Transverse colon (tissue), 4 donors: ENCODE measurements around the gene CEP170B. TPM values are rescaled to one million over a fixed set of nuclear protein-coding genes. Genes with fewer than 3 reads are reported as not detected.

ENCODE experiments used
- DNase-seq: peaks from one replicate; pipeline ENCODE4 v3.0.0-alpha.2; 2019
- H3K27ac ChIP-seq, 4 donors: fragments of 200-600 bp; sonication (generic); 2 replicates each; pipeline ENCODE4 v1.5.1; 2016 to 2018; ENCODE audit warnings: inconsistent platforms in 4 of 4
- H3K27me3 ChIP-seq: fragments of 200-600 bp; sonication (generic); 2 replicates; pipeline ENCODE4 v1.5.1; 2017; ENCODE audit warnings: inconsistent platforms
- H3K36me3 ChIP-seq, 4 donors: fragments of 200-600 bp; sonication (generic); 2 replicates each; pipeline ENCODE4 v1.5.1; 2017 to 2019; ENCODE audit warnings: inconsistent platforms in 4 of 4
- H3K4me1 ChIP-seq, 4 donors: fragments of 200-600 bp; sonication (generic); 2 replicates each; pipeline ENCODE4 v1.5.1; 2017 to 2020; ENCODE audit warnings: inconsistent platforms in 4 of 4
- H3K4me3 ChIP-seq, 4 donors: fragments of 200-600 bp; sonication (generic); 1 replicate in 1 of 4; 2 replicates in 3 of 4; pipeline versions ENCODE4 v1.5.1 to v1.6.1; 2017 to 2019; ENCODE audit warnings: inconsistent platforms in 4 of 4
- H3K9me3 ChIP-seq, 2 donors: fragments of 200-600 bp; sonication (generic); 2 replicates each; pipeline ENCODE4 v1.5.1; 2017 to 2019; ENCODE audit warnings: inconsistent platforms in 2 of 2
- EP300 ChIP-seq: sonication (generic); formaldehyde crosslinking; IDR thresholded peaks from one replicate; pipeline ENCODE4 v1.6.1; 2017; ENCODE audit warnings: antibody characterized with exemption, low read depth
- POLR2A ChIP-seq: fragments of 450-650 bp; IDR thresholded peaks from one replicate; pipeline ENCODE4 v1.6.1; 2016; ENCODE audit warnings: antibody characterized with exemption, mild to moderate bottlenecking, moderate library complexity
- POLR2AphosphoS5 ChIP-seq, 3 donors: sonication (generic); formaldehyde crosslinking; IDR thresholded peaks; one replicate each; pipeline ENCODE4 v1.6.1; 2016; ENCODE audit warnings: antibody characterized with exemption in 3 of 3
- WGBS, 2 donors: methylation state at CpG; one replicate each; pipeline ENCODE4 v1.1.5; 2018; ENCODE audit warnings: low coverage in 1 of 2; 5-methylcytosine and 5-hydroxymethylcytosine counted together
- in situ Hi-C, 4 donors: fragments of 200-750 bp; cut with MboI; loops; one replicate each; pipeline versions ENCODE4 v1.15.0 to v1.15.1; 2017; ENCODE audit warnings: low sequenced_read_pairs in 3 of 4, low pct_ligation_motif_present in 1 of 4, low pct_unique_long_range_greater_than_20kb in 1 of 4
- intact Hi-C: fragments of 100-400 bp; cut with DNase I; formaldehyde crosslinking; loops from one replicate; pipeline ENCODE4 v1.15.1; 2023; ENCODE audit warnings: low total_unique reads
- total RNA-seq, 4 donors: library from RNA; depleted of rRNA; stranded (reverse); fragments of >200 nt; gene quantifications; one replicate each; pipeline ENCODE4 v1.1.0, GENCODE V29; 2016
- TF ChIP-seq, protein P1 (sequence below), 5 experiments: fragments of 200-600 bp in 3 of 5; fragments of 450-650 bp in 2 of 5; sonication (generic) in 3 of 5; IDR thresholded peaks; 1 replicate in 2 of 5; 2 replicates in 3 of 5; pipeline ENCODE4 v1.5.1; 2016 to 2017; ENCODE audit warnings: antibody characterized with exemption in 5 of 5, inconsistent platforms in 3 of 5, mild to moderate bottlenecking in 2 of 5, moderate library complexity in 1 of 5

CEP170B gene
- total RNA-seq, 4 donors from 2014 or later, result 56.0 to 195 (median 109) TPM

DNA sequence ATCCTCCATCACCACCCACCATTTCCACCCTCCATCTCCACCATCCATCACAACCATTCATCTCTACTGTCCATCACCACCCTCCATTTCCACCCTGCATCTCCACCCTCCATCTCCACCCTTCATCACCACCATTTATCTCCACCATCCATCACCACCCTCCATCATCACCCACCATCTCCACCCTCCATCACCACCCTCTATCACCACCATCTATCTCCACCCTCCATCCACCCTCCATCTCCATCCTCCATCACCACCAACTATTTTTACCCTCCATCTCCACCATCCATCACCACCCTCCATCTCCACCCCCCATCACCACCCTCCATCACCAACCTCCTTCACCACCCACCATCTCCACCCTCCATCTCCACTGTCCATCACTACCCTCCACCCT, 4.7 kb upstream of the CEP170B start:
- Histone ChIP-seq H3K27me3 (no peaks in the 10 kb centered on the region), H3K4me3 (no peak overlapping the region), H3K9me3 (no peaks in the 10 kb centered on the region), H3K4me1 (peaks cover 0 to 15% (median 10%) of the 10 kb centered on the region in 4 donors), H3K36me3 (no peaks in the 10 kb centered on the region), H3K27ac (no peak overlapping the region)
- in situ Hi-C loops, result no loop called here
- intact Hi-C loops, result no loop called here
- TF ChIP-seq EP300 (no peak), POLR2AphosphoS5 (IDR thresholded peaks at IDR 0.05) (no peak), POLR2A (no peak)
- TF ChIP-seq, protein P1, sequence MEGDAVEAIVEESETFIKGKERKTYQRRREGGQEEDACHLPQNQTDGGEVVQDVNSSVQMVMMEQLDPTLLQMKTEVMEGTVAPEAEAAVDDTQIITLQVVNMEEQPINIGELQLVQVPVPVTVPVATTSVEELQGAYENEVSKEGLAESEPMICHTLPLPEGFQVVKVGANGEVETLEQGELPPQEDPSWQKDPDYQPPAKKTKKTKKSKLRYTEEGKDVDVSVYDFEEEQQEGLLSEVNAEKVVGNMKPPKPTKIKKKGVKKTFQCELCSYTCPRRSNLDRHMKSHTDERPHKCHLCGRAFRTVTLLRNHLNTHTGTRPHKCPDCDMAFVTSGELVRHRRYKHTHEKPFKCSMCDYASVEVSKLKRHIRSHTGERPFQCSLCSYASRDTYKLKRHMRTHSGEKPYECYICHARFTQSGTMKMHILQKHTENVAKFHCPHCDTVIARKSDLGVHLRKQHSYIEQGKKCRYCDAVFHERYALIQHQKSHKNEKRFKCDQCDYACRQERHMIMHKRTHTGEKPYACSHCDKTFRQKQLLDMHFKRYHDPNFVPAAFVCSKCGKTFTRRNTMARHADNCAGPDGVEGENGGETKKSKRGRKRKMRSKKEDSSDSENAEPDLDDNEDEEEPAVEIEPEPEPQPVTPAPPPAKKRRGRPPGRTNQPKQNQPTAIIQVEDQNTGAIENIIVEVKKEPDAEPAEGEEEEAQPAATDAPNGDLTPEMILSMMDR (IDR thresholded peaks at IDR 0.05), result no peak
- DNase-seq, result peak; percentile 3

DNA sequence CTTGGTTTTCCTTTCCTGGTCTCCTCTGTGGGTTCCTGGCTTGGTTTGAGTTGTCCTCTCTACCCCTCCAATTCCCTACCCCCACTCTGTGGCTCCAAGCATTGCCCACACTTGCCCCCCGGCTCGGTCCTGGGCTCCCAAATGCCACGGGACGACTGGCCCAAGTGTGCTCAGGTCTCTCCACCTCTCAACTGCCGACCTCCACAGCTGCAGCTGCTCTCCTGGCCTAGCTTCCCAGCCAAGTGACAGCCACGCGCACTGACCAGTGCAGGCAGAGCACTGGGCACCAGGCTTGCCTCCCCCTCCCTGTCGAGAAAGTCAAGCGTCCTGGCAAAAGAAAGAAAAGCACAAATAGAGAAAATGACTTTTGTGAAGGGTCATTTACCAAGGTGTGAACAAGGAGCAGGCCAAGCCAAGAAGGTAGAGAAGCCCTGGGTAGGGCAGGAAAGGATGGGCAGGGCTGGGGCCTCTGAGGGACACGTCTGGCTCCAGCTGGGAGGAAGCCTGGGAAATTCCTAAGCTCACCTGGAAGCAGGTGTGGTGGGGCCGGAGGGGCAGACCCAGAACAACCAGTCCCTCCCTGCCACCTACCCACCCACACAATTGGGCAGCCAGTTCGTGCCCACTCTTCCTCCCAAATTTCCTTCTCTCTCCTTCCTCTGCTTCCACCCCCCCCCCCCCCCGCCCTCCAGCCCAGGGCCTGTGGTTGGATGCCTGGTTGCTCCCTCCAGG, 1.8 kb upstream of the CEP170B start:
- Histone ChIP-seq H3K4me1 (peaks cover 11 to 34% (median 25%) of the 10 kb centered on the region in 4 donors), H3K9me3 (no peaks in the 10 kb centered on the region), H3K27me3 (no peaks in the 10 kb centered on the region), H3K4me3 (peak overlapping the region in 3 of 4 donors; percentile 39 to 92 (median 65)), H3K27ac (peak overlapping the region; percentile 84 to 92 (median 89)), H3K36me3 (no peaks in the 10 kb centered on the region)
- DNase-seq, result no peak
- TF ChIP-seq EP300 (no peak), POLR2A (no peak), POLR2AphosphoS5 (IDR thresholded peaks at IDR 0.05) (no peak)
- in situ Hi-C loops (no loop called here), intact Hi-C loops (no loop called here)
- WGBS, 2 donors, result 20 to 64% methylated on average over 1 to 13 of the region's 13 CpGs

DNA sequence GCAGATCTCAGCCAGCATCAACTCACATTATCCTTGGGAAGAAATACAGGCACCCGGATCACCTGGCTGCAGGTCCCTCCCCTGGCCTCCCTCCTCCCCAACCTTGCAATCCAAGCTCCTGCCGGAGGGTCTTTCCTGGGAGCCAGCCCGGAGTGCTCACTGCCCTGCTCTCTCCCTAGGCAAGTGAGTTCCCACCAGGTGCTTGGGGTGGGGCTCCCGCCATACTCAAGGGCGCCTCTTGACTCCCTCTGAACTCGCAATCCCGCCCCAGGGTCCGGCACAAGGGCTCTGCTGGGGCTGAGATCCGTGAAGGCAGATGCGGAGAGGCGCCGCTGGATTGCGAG, 1.2 kb upstream of the CEP170B start:
- 11% methylated on average over 10 of the region's 13 CpGs; no CpG with 5 or more reads in 1 of the 2 donors for WGBS, 2 donors
- Histone ChIP-seq H3K4me3 (peak overlapping the region; percentile 20 to 92 (median 52)), H3K9me3 (no peaks in the 10 kb centered on the region), H3K4me1 (peaks cover 11 to 34% (median 25%) of the 10 kb centered on the region in 4 donors), H3K27me3 (no peaks in the 10 kb centered on the region), H3K36me3 (no peaks in the 10 kb centered on the region), H3K27ac (peak overlapping the region; percentile 84 to 92 (median 89))
- TF ChIP-seq POLR2A (no peak), POLR2AphosphoS5 (IDR thresholded peaks at IDR 0.05) (no peak), EP300 (no peak)
- TF ChIP-seq, protein P1 (IDR thresholded peaks at IDR 0.05), result no peak
- DNase-seq, result no peak
- in situ Hi-C loops, result no loop called here
- intact Hi-C loops, result no loop called here

DNA sequence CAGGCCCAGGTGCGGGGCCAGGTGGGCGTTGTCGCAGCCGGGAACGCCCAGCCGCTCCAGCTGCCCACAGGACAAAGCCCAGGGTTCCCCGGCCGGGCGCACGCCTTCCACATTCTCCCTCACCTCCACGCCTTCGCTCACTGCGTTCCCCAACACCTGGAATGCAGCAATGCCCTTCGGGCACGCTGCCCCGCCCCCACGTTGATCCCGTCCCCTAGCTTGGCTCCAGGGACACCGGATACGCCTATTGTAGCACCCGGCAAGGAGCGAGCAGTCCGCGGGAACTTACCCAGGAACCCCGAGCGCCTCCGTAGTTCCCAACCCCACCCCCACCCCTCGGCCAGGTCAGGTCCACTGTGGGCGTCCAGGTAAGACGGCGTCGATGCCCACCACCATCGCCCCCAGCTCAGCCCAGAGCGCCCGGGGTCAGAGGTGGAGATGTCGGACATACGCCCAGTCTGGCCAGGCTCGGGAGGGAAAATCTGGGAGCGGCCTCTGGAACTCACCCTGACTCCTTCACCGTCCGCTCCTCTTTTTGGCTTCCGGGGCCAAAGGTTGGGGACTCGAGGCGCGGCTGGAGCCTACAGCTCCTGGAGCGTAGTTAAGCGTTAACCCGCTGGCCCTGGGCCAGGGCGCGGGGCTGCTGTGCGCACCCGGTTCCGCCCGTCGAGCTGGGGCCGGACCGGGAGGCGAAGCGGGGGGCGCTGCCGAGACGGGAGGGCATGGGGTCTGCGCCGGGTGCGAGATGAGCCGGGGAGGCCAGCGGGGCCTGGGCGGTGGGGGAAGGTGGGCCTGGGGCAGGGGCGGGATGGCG, 594 bp upstream of the CEP170B start:
- H3K9me3 ChIP-seq, result no peaks in the 10 kb centered on the region
- H3K4me1 ChIP-seq, result peaks cover 11 to 34% (median 25%) of the 10 kb centered on the region in 4 donors
- no peaks in the 10 kb centered on the region for H3K36me3 ChIP-seq
- no peaks in the 10 kb centered on the region for H3K27me3 ChIP-seq
- H3K27ac ChIP-seq, result peak overlapping the region; percentile 84 to 92 (median 89)
- intact Hi-C loops, result no loop called here
- peak; percentile 93 for DNase-seq
- 4% methylated on average over 37 of the region's 70 CpGs; no CpG with 5 or more reads in 1 of the 2 donors for WGBS, 2 donors
- H3K4me3 ChIP-seq, result peak overlapping the region; percentile 20 to 92 (median 52)
- in situ Hi-C loops, result no loop called here
- TF ChIP-seq POLR2A (peak; percentile 74), POLR2AphosphoS5 (IDR thresholded peaks at IDR 0.05) (peak; percentile 30 to 72 (median 60)), EP300 (peak; percentile 19)
- TF ChIP-seq, protein P1 (IDR thresholded peaks at IDR 0.05), result no peak
